Aorta (tissue), 5 donors: ENCODE measurements around the gene ERBB2. TPM values are rescaled to one million over a fixed set of nuclear protein-coding genes. Genes with fewer than 3 reads are reported as not detected.

Experiments
- ATAC-seq: fragments of 200-7000 bp; cut with Tn5 transposase; one replicate; pipeline ENCODE4 v1.9.1; 2022; ENCODE audit warnings: moderate library complexity; ENCODE audit not compliant: low FRiP score
- DNase-seq, 2 donors: peaks; one replicate each; pipeline ENCODE4 v3.0.0-alpha.2; 2020
- H3K27ac ChIP-seq, 2 donors: one replicate each; pipeline ENCODE4 v1.5.1; 2013; ENCODE audit warnings: low read length in 2 of 2, mild to moderate bottlenecking in 2 of 2, moderate library complexity in 2 of 2, control low read depth in 1 of 2, inconsistent platforms in 1 of 2, low read depth in 1 of 2
- H3K27me3 ChIP-seq, 2 donors: one replicate each; pipeline ENCODE4 v1.6.1; 2013; ENCODE audit warnings: control low read depth in 1 of 2, low read length in 1 of 2, mild to moderate bottlenecking in 1 of 2, moderate library complexity in 1 of 2; ENCODE audit not compliant: insufficient read depth in 2 of 2, control insufficient read depth in 1 of 2
- H3K36me3 ChIP-seq, 2 donors: one replicate each; pipeline ENCODE4 v1.6.1; 2013; ENCODE audit warnings: control low read depth in 1 of 2, low read length in 1 of 2, mild to moderate bottlenecking in 1 of 2; ENCODE audit not compliant: insufficient read depth in 2 of 2, control insufficient read depth in 1 of 2
- H3K4me1 ChIP-seq, 2 donors: one replicate each; pipeline ENCODE4 v1.6.1; 2013; ENCODE audit warnings: low read length in 2 of 2, control low read depth in 1 of 2, mild to moderate bottlenecking in 1 of 2, moderate library complexity in 1 of 2; ENCODE audit not compliant: insufficient read depth in 2 of 2, control insufficient read depth in 1 of 2
- H3K4me3 ChIP-seq, 2 donors: one replicate each; pipeline ENCODE4 v1.5.1; 2013; ENCODE audit warnings: low read length in 2 of 2, control low read depth in 1 of 2, mild to moderate bottlenecking in 1 of 2
- H3K9me3 ChIP-seq: one replicate; pipeline ENCODE4 v1.6.1; 2013; ENCODE audit warnings: mild to moderate bottlenecking, low read length; ENCODE audit not compliant: control insufficient read depth
- WGBS, 2 donors: extraction: QIAGEN DNeasy Blood & Tissue Kit; methylation state at CpG; one replicate each; pipeline ENCODE4 v1.1.7; 2013; 5-methylcytosine and 5-hydroxymethylcytosine counted together
- intact Hi-C, 2 donors: fragments of 100-400 bp; cut with DNase I; formaldehyde crosslinking; loops; one replicate each; pipeline versions ENCODE4 v1.14.2 to v1.15.0; 2022
- polyA plus RNA-seq, 2 donors: library from polyadenylated mRNA; stranded (reverse); fragments of 200-250 nt; gene quantifications; one replicate each; pipeline ENCODE4 v1.2.3, GENCODE V29; 2013
- total RNA-seq, 2 donors: library from RNA; stranded (reverse); fragmentation: NEBNext Ultra II Directional; extraction: Animal tissue kit (Norgen Biotek cat#: 25700); gene quantifications; one replicate each; pipeline ENCODE4 v1.2.1, GENCODE V29; 2021
- donor health status: healthy with polysubstance abuse.
- donor health status: Bipolar disorder and iron deficiency.
- donor health status: DM: no; HTN: no; CAD: no.
- donor health status: DM: no; HTN: no; CAD: no.
- donor health status: DM: yes; HTN: yes; CAD: no.

The ERBB2 gene
- total and polyA plus RNA-seq, 4 donors, result 22.7 to 74.0 (median 59.1) TPM

DNA sequence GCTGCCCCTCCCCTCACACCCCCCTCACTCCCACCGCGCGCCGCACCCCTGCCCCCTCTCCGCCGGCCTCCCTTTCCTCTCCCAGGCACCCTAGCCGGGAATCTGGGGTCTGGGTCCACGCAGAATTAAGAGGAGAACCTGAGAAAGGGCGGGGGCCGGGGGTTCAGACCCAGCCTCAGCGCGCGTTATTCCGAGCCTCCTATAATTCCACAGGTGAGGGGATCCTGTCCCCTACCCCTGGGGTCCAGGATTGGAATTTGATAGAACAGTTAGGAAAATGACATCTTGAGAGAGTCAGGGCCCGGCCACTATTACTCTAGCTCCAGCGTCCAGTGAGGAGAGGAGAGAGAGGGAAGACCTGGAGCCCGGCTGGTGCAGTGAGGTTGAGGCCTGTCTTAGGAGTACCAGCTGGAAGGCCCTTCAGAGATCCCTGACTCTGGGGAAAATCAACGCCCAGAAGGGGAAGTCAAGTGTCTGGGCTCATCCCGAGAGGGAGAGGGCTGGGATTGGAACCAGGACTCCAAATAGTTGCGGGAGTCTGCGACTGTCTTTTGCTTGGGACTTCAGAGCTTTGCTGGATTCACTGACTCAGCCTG lies 55.2 kb downstream of the ERBB2 start:
- no peak for DNase-seq
- no peak for ATAC-seq
- Histone ChIP-seq H3K4me3 (peak overlapping the region; percentile 42 to 67), H3K36me3 (no peaks in the 10 kb centered on the region), H3K27me3 (no peaks in the 10 kb centered on the region), H3K9me3 (no peaks in the 10 kb centered on the region), H3K4me1 (no peaks in the 10 kb centered on the region), H3K27ac (peak overlapping the region in 1 of 2 donors; percentile 49)
- 34 to 39% methylated on average over 21 of the region's 21 CpGs for WGBS, 2 donors
- intact Hi-C loops, result loop anchor here in 1 of 2 donors (1.0 to 5.0 kb wide), 4 partner anchors 25 to 137 kb away; partner anchors contain the start of genes MIEN1 and STARD3

DNA sequence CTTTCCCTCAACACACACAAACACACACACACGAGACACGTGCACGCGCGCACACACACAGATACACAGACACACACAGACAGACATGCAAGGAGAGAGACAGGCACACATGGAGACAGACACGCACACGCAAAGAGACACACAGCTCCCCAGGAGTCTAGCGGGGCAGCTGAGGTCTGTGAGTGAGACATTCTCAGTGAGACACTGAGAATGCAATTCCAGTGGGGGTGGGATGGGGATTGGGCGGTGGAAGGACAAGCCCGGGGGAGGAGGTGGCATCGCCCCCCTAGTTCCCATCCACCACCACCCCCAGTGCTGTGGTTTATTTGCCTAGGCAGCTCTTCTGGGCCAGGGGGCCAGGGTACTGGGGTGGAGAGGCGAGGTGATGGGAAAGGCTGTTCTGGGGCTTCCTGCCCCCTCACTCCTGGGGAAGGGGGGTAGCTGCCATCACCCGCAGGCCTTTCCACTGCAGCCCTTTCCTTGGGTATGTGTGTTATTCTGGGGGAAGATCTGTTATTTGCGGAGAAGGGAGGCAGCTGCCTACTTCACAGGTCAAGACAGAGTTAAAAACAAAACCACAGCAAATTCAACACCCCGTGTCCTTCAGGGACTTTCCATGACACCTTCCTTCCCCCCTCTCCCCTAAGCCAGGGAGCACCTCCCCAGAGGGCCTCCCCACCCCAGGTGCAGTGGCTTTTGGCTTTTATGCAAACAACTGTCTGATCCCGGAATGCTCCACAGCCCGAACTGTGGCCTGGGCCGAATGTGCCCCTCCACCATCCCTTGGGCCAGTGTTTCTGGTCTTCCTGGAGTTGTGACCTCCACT lies 55.9 kb downstream of the ERBB2 start:
- intact Hi-C loops, result loop anchor here in 1 of 2 donors (2.0 kb wide), 1 partner anchor 133 kb away; no protein-coding TSS in a partner anchor
- Histone ChIP-seq H3K4me3 (no peak overlapping the region), H3K36me3 (no peaks in the 10 kb centered on the region), H3K9me3 (no peaks in the 10 kb centered on the region), H3K27ac (no peak overlapping the region), H3K4me1 (no peaks in the 10 kb centered on the region), H3K27me3 (no peaks in the 10 kb centered on the region)
- ATAC-seq, result no peak
- WGBS, 2 donors, result 74 to 81% methylated on average over 18 of the region's 18 CpGs
- no peak for DNase-seq

DNA sequence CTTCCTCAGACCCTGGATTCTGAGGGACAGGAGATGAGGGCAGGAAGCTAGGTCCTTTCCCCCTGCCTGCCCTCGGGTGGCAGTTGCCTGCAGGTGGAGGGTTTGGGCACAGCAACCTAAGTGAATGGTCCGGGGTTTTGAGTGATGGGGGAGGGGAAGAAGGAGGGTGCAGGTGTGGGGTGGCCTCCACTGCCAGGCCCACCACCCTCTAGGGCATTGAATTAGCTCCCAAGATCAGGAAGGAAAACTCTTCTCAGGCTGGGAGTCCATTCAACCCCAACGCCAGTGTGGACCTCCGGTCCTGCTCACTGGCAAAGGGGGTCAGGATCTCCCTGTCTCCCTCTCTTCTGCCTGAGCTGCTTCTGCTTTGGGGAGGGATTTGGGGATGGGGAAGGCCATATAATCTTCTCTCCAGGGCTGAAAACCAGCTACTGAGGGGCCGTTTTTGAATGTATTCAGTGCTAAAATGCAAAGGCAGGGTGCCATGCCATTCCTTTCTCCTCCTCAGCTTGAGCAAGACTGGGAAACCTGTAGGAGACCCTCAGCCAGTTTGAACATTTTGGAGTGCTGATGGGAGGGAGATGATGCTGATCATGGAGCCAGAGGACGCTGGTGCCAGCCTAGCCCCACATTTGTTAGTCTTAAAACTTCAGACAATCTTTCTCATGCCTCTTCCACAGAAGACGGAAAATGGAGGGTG lies 56.7 kb downstream of the ERBB2 start:
- ATAC-seq, result no peak

DNA sequence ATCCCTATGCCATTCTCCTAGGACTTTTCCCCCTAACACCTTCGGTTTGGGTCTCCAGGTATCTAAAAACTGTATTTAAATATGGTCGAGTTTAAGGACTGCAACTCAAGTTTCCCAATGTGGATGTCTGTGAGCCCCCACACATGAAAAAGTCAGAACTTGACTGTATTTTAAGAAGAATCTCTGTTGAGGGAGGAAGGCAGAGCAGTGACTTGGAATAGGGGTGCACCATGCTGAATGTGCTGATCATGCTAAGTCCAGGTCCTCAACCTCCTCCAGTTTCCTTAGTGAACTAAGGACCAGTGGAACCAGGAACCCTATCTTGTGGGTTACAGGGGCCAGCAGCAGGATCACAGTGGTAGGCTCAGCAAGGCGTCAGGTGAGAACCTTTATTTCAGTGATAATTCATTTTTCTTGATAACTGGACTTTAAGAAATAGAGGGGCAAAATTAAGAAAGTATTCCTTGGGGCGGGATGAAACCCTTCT lies 57.4 kb downstream of the ERBB2 start:
- H3K9me3 ChIP-seq, result no peaks in the 10 kb centered on the region
- WGBS, 2 donors, result 87 to 88% methylated on average over 4 of the region's 4 CpGs
- no peak overlapping the region for H3K27ac ChIP-seq
- ATAC-seq (no peak), DNase-seq (no peak)
- H3K27me3 ChIP-seq, result no peaks in the 10 kb centered on the region
- H3K4me1 ChIP-seq, result no peaks in the 10 kb centered on the region
- H3K4me3 ChIP-seq, result no peak overlapping the region
- intact Hi-C loops, result loop anchor here in 1 of 2 donors (2.0 kb wide), 1 partner anchor 134 kb away; no protein-coding TSS in a partner anchor
- no peaks in the 10 kb centered on the region for H3K36me3 ChIP-seq

More for the DNA sequence above, 56.7 kb downstream of the ERBB2 start:
- Histone ChIP-seq H3K27ac (no peak overlapping the region), H3K9me3 (no peaks in the 10 kb centered on the region), H3K36me3 (no peaks in the 10 kb centered on the region), H3K4me1 (no peaks in the 10 kb centered on the region), H3K27me3 (no peaks in the 10 kb centered on the region), H3K4me3 (no peak overlapping the region)
- intact Hi-C loops, result loop anchor here in 1 of 2 donors (2.0 kb wide), 1 partner anchor 134 kb away; no protein-coding TSS in a partner anchor
- WGBS, 2 donors, result 68 to 70% methylated on average over 7 of the region's 7 CpGs
- no peak for DNase-seq

DNA sequence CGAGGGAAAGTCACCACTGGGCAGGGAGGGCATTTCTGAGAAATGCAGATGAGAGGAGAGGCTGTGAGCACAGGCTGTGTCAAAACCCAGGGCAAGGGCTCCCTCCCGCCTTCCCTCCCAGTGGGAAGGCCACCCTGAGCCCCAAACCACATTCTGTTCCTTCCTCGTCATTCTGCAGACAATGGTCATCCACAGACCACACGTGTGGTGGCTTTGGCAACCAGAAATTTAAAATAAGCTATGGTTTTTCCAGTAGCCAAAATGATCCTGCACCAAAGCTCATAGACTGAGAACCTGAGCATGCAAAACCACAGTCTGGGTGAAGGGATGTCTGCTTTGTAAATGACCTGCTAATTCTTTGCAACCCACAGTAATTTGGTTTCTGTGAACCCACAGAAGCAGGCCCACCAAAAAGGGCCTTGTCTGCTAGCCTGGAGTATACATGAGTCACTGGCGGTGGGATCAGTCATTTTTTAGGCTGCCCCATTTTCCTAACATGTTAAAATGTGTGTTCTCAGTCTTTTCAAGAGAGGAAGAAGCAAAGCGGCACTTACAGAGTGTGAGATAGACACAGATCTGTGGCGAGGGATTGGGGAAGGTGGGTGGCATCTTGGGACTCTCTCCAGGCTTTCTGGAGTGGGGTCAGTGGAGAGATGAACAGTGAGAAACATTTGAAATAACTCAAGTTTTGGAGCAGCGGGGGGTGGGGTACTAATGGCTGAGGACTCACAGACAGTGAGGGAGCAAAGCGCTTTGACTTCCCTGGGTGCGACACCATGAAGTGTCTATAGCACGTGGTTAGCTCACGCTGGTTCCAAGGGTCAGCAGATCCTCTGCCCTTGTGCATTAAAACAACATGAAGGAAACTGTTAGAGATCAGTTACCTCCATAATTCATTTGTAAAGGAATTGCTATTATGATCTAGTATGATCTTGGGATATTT lies 58.3 kb downstream of the ERBB2 start:
- H3K4me3 ChIP-seq, result no peak overlapping the region
- ATAC-seq (no peak), DNase-seq (no peak)
- H3K27me3 ChIP-seq, result no peaks in the 10 kb centered on the region
- H3K4me1 ChIP-seq, result no peaks in the 10 kb centered on the region
- no peaks in the 10 kb centered on the region for H3K9me3 ChIP-seq
- H3K27ac ChIP-seq, result no peak overlapping the region
- 77 to 79% methylated on average over 12 of the region's 12 CpGs for WGBS, 2 donors
- intact Hi-C loops, result loop anchor here in 1 of 2 donors (2.0 kb wide), 1 partner anchor 135 kb away; no protein-coding TSS in a partner anchor
- no peaks in the 10 kb centered on the region for H3K36me3 ChIP-seq

DNA sequence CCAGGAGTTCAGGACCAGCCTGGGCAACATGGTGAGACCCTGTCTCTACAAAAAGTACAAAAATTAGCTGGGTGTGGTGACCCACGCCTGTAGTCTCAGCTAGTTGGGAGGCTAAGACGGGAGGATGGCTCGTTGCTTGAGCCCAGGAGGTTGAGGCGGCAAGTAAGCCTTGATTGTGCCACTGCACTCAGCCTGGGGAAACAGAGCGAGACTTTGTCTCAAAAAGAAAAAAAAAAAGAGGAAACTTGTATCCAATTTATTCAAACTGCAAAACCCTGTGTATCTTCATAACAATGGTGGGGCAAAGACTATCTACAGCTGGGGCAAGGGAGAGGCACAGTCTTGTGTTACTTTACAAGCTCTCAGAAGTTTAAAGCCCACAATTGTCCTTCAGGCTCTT lies 59.3 kb downstream of the ERBB2 start:
- no peaks in the 10 kb centered on the region for H3K27me3 ChIP-seq
- no peak overlapping the region for H3K27ac ChIP-seq
- H3K36me3 ChIP-seq, result no peaks in the 10 kb centered on the region
- DNase-seq, result no peak
- WGBS, 2 donors, result 89 to 98% methylated on average over 5 of the region's 5 CpGs
- no peak overlapping the region for H3K4me3 ChIP-seq
- no peak for ATAC-seq
- no peaks in the 10 kb centered on the region for H3K9me3 ChIP-seq
- intact Hi-C loops, result no loop called here
- no peaks in the 10 kb centered on the region for H3K4me1 ChIP-seq

DNA sequence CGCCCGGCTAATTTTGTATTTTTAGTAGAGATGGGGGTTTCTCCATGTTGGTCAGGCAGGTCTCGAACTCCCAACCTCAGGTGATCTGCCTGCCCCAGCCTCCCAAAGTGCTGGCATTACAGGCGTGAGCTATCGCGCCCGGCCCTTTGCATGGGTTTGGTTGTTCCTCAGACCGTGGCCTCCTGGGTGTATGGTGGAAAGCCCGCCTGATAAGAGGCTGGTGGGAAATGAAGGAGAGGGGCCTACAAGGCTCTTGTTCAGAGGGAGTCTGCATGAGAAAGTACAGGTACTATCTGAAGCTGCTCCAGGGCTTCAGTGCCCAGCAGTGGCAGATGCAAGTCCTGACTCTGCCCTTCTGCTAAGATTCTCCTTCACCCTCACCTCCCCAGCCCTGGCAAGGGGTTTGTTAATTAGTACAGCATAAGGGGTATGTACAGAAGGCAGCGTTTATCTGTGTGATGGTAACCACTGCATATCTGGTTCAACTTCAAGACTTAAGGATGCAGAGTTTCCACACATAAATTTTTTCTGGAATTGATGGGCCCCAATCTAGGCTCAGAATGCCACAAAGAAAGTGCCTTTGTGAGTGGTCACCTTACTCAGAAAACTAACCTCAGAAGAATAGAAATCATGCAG lies 62.1 kb downstream of the ERBB2 start:
- Histone ChIP-seq H3K4me3 (no peak overlapping the region), H3K36me3 (no peaks in the 10 kb centered on the region), H3K9me3 (no peaks in the 10 kb centered on the region), H3K4me1 (no peaks in the 10 kb centered on the region), H3K27ac (no peak overlapping the region), H3K27me3 (no peaks in the 10 kb centered on the region)
- intact Hi-C loops, result no loop called here
- DNase-seq (no peak), ATAC-seq (no peak)
- WGBS, 2 donors, result 95 to 96% methylated on average over 10 of the region's 10 CpGs
